Eye (tissue), 1 donor: ENCODE data around the gene ADPRHL1.
A peak's percentile ranks its signal among the peaks of the same experiment; 100 is the strongest.

Source experiments
- DNase-seq: peaks from one replicate; pipeline ENCODE4 v3.0.0-alpha.2; 2015

Gene ADPRHL1

DNA sequence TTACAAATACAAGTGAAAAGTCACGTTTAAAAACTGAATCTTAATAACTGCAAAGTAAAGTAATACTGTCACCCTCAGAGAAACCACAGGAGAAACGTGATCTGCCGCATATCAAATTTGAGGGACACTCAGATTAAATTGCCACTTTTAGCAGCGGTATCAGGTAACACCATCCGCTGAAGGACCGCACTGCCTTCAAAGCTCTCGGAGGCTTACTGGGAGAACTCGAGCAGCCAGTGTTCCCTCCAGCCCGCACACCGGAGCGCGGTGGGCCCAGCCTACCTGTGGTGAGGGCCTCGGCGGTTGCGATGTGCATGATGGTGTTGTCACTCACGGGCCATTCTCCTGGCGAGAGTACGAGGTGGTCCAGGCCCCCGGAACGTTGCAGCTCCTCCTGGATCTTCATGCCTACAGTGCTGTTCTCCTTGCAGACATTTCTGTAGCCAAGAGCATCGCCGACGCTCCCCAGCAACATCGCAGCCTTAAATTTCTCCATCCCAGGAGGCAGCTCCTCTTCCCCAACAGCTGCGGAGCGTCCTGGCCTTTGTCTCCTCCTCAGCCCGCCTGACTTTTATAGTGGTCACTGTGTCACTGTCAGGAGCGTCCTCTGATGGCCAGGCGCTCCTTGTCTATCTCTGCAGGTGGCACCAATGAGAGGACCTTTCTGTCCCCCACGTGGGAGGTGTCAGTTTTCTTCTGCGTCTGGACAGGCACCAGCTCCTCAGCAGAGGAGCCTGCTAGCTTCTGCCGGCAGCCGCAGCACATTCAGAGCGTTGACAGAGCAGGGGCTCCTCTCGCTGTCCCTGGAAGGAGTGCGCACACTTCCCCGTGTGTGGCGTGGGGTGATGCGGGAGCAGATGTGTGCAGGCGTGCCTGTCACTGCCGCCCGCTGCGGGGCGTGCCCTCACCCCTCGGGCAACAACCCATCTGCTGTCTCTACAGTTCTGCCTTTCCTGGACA lies at the start of gene ADPRHL1:
TSS of gene ADPRHL1 (minus strand) at position 547 of the 960 bp plus-strand sequence. CDS start at position 496, 51 bp downstream.
- peak; percentile 75 for DNase-seq

DNA sequence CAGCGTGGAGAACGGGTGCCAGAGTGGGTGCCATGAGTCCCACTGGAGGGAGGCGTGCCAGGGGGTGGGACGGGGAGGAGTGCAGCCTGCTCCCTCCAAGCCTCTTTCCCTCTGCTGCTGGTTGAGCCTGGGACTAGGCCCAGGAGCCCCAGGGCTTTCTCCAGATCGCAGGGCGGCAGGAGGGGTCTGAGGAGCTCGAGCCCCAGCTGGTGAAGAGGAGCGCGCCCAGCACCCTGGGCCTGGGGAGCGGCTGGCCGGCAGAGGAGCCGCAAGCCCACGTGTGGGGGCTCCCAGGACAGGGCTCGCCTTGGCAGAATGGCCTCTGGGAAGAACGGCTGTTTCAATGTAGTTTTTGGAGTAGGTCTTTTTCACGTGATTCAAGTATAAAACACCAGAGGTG lies 49.4 kb upstream of the ADPRHL1 start:
- DNase-seq = no peak

DNA sequence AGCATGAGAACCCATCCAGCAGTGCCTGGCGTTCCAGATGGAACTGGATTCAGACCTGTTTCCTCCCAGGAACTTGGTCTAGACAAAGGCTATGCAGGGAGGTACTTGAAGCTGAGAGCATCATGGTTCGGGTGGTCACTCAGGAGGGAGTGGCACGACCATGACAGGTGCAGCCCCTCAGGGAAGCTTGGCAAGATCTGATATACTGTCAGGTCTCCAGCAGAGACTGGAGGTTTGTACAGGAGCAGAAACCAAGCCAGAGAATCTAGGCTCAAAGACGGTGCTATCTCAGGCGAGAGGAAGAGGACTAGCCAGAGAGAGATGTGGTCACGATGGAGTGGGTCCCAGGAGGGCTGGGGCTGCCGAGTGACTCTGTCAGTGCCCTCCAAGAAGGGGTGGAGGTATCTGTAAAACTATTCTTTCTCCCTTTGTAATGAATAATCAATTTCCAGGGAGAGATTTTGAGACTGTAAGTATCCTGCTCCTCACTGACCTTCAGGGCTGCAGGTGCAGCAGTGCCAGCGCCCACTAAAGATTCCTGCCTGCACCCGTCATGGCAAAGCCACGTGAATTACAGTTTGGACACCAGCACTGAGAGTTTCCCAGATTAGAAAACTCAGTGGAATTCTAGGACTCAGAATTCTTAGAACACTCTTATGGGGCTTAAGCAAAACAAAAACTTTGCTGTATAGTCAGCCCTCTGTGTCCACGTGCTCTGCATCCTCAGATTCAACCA lies 47.4 kb upstream of the ADPRHL1 start:
- no peak for DNase-seq

DNA sequence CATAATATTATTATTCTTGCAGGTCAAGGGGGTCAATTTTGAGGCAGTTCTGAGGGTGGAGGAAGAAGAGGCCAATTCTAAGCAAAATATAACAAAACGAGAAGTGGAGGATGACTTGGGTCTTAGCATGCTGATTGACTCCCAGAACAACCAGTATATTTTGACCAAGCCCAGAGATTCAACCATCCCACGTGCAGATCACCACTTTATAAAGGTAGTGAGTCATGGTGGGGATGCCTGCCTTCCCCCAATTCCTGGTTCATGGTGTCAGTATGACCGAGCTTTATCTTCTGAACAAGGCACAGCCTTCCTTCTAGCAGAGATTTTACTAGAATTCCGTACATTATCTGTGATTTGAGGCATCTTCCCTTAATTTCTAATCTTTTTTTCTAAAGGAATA lies 46.6 kb upstream of the ADPRHL1 start:
- no peak for DNase-seq

DNA sequence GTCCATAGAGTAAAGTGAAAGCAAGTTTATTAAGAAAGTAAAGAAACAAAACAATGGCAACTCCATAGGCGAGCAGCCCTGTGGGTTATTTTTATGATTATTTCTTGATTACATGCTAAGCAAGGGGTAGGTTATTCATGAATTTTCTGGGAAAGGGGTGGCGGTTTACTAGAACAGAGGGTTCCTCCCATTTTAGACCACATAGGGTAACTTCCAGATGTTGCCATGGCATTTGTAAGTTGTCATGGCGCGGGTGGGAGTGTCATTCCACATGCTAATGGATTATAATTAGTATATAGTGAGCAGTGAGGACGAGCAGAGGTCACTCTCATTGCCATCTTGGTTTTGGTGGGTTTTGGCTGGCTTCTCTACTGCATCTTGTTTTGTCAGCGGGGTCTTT lies 45.6 kb upstream of the ADPRHL1 start:
- DNase-seq = no peak

DNA sequence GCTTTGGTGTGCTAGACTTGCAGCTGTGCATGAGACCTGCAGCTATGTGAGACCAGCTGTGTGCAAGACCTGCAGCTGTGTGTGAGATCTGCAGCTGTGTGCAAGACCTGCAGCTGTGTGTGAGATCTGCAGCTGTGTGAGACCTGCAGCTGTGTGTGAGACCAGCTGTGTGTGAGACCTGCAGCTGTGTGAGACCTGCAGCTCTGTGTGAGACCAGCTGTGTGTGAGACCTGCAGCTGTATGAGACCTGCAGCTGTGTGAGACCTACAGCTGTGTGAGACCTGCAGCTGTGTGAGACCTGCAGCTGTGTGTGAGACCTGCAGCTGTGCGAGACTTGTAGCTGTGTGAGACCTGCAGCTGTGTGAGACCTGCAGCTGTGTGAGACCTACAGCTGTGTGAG lies 43.9 kb upstream of the ADPRHL1 start:
- no peak for DNase-seq

DNA sequence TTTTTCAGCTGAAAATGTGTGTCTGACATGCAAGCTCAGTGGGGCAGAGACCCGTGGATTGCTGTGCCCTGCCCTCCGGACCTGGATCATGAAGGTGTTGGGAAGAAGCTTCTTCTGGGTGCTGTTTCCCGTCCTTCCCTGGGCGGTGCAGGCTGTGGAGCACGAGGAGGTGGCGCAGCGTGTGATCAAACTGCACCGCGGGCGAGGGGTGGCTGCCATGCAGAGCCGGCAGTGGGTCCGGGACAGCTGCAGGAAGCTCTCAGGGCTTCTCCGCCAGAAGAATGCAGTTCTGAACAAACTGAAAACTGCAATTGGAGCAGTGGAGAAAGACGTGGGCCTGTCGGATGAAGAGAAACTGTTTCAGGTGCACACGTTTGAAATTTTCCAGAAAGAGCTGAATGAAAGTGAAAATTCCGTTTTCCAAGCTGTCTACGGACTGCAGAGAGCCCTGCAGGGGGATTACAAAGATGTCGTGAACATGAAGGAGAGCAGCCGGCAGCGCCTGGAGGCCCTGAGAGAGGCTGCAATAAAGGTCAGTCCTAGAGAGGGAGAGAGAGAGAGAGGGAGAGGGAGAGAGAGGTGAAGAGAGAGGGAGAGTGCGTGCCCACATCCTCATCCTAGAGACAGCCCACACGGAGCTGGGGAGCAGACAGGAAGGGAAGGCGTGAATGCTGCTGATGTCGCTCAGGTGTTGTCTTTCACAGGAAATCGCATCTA lies 42.4 kb upstream of the ADPRHL1 start:
- peak; percentile 59 for DNase-seq

DNA sequence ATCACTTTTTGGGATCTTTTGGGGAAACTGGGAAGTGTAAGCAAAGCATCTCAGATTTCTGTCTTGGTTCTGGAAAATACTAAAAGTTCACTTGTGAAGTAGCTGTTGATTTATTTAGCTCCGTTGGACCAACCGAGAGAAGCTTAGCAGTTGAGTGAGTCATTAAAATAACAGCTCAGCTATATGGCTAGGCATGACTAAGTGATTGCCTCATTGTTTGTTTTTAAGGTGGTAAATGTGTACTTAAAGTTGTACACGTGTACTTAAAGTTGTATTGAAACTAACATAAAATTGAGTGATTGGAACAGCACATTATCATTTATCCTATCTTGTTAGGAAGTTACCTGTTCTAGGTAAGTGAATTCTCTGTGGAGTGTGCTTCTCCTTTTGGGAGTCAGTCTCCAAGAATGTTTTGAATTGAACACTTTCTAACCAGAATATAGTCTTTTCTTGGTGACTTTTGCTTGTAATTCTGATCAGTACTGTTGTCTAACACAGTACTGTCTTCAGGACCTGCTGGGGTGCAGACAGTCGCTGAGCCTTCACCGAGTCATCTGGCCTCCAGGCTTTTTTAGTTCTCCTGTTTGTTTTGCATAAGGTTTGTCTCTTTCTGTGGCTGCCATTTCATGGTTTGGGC lies 40.1 kb upstream of the ADPRHL1 start:
- DNase-seq = peak; percentile 39

DNA sequence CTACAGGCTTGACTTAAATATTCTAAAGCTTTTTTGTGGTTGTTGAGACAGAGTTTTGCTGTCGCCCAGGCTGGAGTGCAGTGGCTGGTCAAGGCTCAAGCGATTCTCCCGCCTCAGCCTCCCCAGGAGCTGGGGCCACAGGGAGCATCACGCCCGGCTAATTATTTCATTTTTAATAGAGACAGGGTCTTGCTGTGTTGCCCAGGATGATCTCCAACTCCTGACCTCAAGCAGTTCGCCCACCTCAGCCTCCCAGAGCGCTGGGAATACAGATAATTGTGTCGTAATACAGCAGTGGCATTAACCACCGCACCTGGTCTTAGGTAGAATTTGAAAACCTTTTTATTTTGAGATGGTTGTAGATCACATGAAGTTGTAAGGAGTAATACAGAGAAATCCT lies 38.7 kb upstream of the ADPRHL1 start:
- DNase-seq = no peak

DNA sequence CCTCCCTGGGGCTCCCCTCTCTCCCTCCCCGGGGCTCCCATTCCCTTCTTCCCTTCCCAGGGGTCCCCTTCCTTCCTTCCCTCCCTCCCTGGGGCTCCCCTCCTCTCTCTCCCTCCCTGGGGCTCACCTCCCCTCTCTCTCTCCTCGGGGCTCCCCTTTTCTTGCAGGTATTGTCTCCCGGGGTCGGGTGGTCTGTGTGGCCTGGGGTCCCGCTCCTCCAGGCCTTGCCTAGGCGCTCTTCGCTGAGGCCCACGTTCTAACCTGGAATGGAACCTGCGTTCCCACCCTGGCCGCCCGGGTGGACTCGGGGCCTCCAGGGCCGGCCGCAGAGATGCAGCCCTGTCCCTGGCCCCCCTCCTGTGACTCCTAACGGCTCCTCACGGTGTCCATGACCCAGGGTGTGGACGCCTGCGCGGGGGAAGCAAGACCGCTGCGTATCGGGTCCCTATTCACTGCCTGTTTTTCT lies 38.2 kb upstream of the ADPRHL1 start:
- peak; percentile 62 for DNase-seq

DNA sequence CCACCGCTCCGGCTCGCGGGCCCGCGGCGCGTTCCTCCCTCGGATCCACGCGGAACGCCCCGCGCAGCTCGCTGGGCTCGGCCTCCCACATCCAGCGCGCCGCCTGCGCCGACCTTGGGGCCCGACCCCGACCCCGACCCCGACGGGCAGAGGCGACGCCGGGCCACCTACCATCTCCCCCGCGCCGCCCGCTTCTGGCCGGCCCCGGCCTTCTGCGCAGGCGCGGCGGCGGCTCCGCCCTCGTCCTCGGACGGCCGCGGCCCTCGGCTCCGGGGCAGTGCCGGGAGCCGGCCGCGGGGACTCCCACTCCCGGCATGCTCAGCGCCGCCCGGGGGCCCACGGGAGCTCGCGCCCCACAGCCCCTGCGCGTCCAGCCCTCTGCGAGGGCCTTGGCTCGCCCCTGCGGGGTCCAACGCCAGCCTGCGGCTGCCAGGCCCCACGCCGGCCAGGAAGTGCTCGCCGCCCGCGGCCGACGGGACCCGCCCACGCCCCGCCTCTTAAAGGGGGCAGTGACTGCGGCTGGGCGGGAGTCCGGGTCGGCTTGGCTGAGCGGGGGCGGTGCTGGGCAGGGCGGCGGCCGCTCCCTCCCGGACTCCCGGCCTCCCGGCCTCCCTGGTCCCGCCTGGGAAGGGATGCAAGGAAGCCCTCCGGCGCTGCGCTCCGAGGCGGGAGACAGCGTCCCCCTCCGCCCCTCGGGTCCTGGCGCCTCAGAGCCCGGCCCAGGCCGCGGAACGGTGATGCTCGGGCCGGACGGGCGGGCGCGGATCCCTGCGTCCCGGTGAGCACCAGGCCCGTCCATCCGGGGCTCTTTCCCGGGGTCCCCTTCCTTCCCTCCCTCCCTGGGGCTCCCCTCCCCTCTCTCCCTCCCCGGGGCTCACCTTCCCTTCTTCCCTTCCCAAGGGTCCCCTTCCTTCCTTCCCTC lies 37.5 kb upstream of the ADPRHL1 start, which contains the start of gene DCUN1D2:
TSS of gene DCUN1D2 (minus strand) at position 216 of the 922 bp plus-strand sequence. CDS start at position 174, 42 bp downstream.
- peak; percentile 95 for DNase-seq

DNA sequence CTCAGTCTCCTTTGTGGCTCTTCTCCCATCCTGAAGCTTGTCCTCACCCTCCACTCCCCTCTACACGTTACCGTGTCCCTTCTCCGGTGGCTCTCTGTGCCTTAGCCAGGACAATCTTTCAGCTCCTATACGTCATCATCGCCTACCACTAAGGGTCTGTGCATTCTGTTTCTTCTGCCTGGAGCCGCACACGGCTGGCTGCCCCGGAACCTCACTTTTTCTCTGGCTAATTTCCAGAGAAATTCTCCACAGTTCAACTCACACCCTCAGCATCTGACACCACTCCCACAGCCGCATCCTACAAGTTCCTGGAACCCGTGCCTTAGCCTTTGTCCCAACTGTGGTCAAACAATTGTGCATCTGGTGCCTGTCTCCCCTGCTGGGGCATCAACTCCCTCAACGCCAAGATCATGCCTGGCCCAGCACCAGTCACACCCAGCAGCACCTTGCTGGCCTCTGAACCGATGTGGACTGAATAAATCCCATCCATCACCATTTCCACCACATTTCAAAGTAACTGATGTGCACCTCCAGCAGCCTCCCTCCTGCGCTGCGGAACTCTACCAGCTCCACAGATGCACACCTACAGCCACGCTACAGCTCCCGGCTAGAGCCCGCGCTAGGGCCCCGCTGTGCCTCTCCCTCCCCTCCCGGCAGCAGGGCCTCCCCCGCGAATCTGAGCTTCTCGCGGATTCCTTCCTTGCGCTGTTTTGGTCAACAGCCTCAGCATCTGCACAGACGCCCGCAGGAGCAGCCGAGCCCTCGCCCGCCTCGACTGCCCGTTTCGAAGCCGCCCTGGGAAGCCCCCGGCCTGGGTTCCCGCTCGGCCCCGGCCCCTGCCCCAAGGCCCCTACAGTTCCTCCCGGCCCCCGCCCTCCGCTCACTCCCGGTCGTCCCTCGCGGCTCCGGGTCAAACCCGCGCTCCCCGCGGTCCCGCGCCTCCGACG lies 36.5 kb upstream of the ADPRHL1 start:
- peak; percentile 81 for DNase-seq

DNA sequence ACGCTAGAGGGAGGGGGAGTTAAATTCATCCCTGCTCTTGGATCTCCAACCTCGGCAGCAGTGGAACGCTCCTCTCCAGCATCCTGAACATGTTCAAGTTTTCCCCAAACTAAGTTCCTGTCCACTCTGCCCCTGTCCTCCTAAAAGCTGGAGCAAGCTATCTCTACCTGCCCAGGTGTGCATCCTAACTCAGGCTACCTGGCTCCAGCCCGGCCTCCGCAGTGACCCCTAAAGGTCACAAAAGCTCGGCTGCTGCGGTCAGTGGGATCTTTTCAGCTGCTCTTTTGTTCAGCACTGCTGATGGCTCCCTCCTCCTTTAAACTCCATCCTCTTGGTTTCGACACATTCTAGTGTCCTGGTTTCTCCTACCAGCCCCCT lies 35.9 kb upstream of the ADPRHL1 start:
- no peak for DNase-seq

DNA sequence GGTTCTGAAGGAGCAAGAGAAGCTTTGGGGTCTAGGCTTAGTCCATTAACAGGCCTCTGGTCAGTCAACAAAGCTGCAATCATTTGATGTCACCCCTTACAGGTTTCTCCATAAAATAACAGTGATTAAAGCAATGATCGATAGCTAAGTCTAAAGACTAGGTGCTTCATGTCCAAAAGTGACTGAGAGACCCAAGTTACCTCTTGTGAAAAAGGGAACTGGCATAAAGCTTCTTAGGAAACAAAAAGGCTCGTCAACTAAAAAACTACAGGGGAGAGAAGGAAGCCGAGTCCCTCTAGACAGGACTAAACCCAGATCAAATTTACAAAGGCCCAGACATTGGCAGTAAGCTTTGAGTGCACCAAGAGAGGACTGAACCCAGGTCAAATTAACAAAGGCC lies 35.0 kb upstream of the ADPRHL1 start:
- no peak for DNase-seq

DNA sequence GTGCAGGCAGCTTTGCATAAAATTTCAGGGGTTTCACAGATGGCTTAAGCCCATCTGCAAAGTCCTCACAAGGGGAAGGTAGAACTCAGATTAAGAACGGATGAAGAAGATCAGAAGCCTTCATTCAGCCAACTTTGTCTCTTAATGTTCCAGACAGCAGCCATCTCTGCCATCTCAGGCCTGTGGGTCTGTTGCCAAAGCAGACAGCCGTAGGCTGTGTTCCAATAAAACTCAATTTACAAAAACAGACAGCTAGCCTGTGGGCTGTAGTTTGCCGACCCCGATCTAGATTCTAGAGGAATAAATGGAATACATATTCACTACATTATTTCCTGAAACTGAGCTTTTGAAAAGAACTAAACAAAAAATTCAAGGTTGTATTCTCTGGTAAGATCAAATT lies 33.4 kb upstream of the ADPRHL1 start:
- DNase-seq = no peak

DNA sequence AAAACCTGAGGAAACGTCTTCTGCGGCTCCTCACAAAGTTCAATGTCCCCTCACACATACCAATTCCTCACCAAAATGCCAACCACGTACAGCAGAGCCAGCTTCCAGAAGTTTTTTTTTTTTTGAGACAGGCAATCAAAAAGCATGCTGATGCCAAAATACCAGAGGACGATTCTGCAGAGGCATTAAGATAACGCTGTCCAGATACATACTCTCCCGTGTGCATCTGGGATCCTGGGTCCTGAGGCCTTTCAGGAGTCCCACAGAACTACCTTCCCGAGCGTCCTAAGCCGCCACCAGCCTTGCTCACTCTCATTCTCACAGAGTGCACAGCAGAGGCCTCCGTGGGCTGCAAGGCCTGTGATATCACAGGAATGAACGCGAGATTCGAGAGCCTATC lies 32.3 kb upstream of the ADPRHL1 start:
- no peak for DNase-seq

DNA sequence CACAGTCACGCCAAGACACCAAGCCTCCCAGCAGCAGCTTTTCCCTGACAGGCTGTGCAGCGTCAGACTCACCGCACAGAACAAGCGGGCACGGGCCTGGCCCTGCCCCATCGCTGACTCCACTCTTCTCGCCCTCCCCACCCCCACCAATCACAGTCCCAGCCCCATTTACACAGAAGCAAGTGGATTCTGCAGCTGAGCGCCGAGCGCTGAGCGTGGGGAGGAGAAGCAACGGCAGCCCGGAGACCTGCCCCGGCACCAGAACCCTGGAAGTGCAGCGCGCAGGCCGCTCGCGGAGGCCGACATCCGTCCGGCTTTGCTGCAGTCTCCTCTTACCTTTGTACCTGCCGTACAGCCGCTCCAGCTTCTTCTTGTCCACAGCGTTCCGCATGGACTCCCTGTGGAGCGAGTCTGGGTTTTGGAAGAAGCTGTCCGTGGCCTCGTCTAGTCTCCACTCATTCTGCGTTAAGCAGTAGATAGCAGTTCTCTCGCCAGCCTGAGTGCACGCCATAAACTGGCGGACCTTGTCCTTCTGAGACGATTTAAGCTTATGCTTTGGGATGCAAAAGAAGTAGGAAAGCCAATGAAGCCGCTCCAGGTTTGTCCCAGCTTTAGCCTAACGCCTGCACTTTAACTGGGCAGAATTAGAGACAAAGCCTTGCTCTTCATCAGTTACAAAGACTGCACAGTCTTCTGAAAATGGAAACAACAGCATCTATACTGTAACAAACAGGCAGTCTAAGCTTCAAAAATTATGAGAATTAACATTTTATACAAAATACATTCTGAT lies 30.4 kb upstream of the ADPRHL1 start:
- DNase-seq = peak; percentile 73

DNA sequence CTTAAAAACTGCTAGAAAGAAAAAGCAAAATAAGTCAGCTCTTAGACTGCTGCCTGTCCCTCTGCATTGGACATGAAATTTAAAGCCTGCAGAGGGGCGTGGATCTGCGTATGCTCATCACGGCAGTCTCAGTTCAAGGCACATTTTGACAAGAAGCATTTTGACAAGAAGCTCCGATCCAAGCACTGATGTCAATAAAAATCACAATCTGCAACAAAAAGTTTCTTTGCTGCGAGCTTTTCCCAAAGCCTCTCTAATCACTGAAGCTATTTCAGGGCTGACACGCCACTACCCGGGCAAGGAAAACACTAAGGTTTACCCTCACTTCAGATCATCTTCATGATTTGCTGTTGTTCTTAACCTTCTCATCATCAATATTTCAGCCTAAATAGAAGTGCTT lies 29.8 kb upstream of the ADPRHL1 start:
- peak; percentile 83 for DNase-seq

DNA sequence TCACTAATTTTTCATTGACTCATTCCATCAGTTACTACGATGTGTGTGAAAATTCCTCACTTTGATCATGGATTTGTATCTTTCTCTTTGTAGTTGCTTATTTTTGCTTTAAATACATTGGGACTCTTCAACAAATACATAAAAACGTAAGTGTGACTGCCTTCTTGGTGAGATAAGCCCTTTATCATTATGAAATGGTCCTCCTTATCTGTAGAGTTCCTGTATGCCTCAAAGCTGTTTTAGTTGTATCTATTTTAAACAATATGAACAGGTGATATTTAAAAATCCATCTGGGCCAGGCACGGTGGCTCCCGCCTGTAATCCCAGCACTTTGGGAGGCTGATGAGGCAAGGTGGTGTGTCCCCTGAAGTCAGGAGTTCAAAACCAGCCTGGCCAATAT lies 25.9 kb upstream of the ADPRHL1 start:
- no peak for DNase-seq
